Spleen (tissue), 7 donors: ENCODE measurements around the gene ACTN4.

Experiments
- CTCF ChIP-seq, 11 experiments: fragments of 200-600 bp in 7 of 11; fragments of 450-650 bp in 4 of 11; sonication (generic) in 4 of 11; IDR thresholded peaks in 8 of 11; conservative IDR thresholded peaks in 3 of 11; 1 replicate in 7 of 11; 2 replicates in 4 of 11; pipeline versions ENCODE4 v1.4.0 to v1.8.0; 2016 to 2021; ENCODE audit warnings: antibody characterized with exemption in 11 of 11, inconsistent platforms in 4 of 11, mild to moderate bottlenecking in 1 of 11
- POLR2A ChIP-seq, 3 donors: fragments of 450-650 bp; IDR thresholded peaks; one replicate each; pipeline ENCODE4 v1.5.1; 2017; ENCODE audit warnings: antibody characterized with exemption in 3 of 3, mild to moderate bottlenecking in 1 of 3
- POLR2AphosphoS5 ChIP-seq, 3 donors: sonication (generic); formaldehyde crosslinking; IDR thresholded peaks; one replicate each; pipeline ENCODE4 v1.5.1; 2017; ENCODE audit warnings: antibody characterized with exemption in 3 of 3
- donor health status: DM: no; HTN: no; CAD: no; lungs with moderate emphysema.
- donor health status: DM: no; HTN: no; CAD: no.
- donor health status: DM: no; HTN: no; CAD: no.

GRCh38 chr19:38763795-38764220, 116.4 kb downstream of the ACTN4 start:
- TF ChIP-seq CTCF (IDR thresholded peaks at IDR 0.05 in 8 of 11, conservative IDR thresholded peaks at IDR 0.05 in 3 of 11) (no peak), POLR2AphosphoS5 (IDR thresholded peaks at IDR 0.05) (no peak), POLR2A (IDR thresholded peaks at IDR 0.05) (no peak)
